ENCODE measurements around the gene SLC22A31.
A peak's percentile ranks its signal among the peaks of the same experiment; 100 is the strongest.
"Not testable (repeated sequence)": the region's sequence is repeated elsewhere in the genome, so short reads cannot be mapped to it uniquely, and the experiment has no call there.

SLC22A31 gene

DNA sequence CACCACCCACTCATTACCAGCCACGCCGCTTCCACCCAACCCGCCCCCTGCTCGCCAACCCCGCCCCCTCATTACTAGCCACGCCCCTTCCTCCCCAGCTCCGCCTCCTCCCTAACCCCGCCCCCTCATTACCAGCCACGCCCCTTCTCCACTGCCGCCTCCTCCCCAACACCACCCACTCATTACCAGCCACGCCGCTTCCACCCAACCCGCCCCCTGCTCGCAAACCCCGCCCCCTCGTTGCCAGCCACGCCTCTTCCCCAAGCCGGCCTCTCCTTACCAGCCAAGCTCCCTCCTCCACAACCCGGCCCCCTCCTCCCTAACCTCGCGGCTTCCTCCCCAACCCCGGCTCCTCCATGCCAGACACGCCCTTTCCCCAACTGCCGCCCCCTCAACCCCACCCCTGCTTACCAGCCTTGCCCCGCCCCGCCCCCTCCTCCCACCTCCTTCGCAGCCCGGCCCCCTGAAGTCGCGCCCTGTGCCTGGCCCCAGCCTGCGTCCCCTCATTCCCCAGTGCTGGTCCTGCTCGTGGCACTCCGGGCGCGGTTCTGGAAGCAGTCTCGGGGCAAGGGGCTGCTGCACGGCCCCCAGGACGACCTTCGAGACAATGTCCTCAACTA lies 7.3 kb downstream of the SLC22A31 start:
- DNase-seq = peak; percentile 74

DNA sequence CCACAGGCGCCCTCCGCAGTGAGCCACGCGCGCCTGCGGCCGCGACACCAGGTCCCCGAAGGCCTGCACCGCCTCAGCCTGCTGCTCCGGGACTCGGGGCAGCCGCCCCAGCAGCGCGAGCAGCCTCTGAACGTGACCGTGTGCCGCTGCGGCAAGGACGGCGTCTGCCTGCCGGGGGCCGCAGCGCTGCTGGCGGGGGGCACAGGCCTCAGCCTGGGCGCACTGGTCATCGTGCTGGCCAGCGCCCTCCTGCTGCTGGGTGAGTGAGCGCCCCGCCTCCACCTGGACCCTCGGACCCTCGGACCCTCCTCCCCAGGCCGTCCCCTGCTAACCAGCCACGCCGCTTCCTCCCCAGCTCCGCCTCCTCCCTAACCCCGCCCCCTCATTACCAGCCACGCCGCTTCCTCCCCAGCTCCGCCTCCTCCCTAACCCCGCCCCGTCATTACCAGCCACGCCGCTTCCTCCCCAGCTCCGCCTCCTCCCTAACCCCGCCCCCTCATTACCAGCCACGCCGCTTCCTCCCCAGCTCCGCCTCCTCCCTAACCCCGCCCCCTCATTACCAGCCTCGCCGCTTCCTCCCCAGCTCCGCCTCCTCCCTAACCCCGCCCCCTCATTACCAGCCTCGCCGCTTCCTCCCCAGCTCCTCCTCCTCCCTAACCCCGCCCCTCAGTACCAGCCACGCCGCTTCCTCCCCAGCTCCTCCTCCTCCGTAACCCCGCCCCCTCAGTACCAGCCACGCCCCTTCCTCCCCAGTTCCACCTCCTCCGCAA lies 8.0 kb downstream of the SLC22A31 start:
- DNase-seq = peak; percentile 78

GRCh38 chr16:89191901-89192185 lies 8.5 kb downstream of the SLC22A31 start:
- no peak for DNase-seq

DNA sequence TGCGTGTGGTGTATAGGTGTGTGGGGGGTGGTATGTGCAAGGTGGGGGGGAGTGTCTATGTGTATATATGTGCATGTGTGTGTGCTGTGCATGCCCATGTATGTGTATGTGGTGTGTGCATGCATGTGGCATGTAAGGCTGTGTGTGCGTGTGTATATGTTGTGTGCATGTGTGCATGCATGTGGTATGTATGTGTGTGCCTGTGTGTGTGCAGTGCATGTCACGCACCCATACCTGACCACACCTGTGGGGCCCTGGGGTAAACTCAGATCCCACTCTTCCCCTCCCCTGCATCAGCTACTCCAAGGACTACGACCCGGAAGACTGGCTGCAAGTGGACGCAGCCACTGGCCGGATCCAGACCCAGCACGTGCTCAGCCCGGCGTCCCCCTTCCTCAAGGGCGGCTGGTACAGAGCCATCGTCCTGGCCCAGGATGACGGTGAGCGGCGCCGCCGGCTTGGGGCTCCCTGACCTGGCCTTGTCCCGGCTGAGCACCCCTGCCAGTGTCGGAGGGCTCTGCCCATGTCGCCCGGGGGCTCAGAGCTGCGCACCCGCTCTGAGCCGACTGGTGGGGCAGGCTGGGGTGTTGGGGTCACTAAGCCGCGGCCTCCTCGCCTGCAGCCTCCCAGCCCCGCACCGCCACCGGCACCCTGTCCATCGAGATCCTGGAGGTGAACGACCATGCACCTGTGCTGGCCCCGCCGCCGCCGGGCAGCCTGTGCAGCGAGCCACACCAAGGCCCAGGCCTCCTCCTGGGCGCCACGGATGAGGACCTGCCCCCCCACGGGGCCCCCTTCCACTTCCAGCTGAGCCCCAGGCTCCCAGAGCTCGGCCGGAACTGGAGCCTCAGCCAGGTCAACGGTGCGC lies 9.1 kb downstream of the SLC22A31 start:
- no peak for DNase-seq

- DNase-seq = no peak
These were observed 10.0 kb downstream of the SLC22A31 start for GRCh38 chr16:89190150-89190958.

GRCh38 chr16:89189358-89190025 lies 10.8 kb downstream of the SLC22A31 start:
- no peak for DNase-seq

- DNase-seq = not testable (repeated sequence)
These were observed 11.6 kb downstream of the SLC22A31 start for GRCh38 chr16:89188471-89189357.

- DNase-seq = no peak
These were observed 12.5 kb downstream of the SLC22A31 start for GRCh38 chr16:89187770-89188392.

- DNase-seq = no peak
These were observed 13.1 kb downstream of the SLC22A31 start for GRCh38 chr16:89187032-89187769.

GRCh38 chr16:89186593-89187031 lies 13.7 kb downstream of the SLC22A31 start:
- DNase-seq = not testable (repeated sequence)

GRCh38 chr16:89185887-89186592 lies 14.3 kb downstream of the SLC22A31 start:
- not testable (repeated sequence) for DNase-seq

GRCh38 chr16:89184933-89185794 lies 15.2 kb downstream of the SLC22A31 start:
- DNase-seq = no peak

DNA sequence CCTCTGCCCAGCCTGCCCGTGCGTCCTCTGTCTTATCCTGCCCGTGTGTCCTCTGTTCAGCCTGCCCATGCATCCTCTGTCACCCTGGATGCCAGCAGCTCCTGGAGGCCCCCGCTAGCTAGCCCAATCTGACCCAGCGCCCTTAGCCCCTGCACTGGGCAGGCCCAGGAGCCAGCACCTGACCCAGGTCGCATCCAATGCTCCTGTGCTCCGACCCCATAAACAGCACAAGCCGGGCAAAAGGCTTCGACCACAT lies 15.7 kb downstream of the SLC22A31 start:
- DNase-seq = no peak

- no peak for DNase-seq
These were observed 16.2 kb downstream of the SLC22A31 start for GRCh38 chr16:89183975-89184676.

- DNase-seq = no peak
These were observed 16.9 kb downstream of the SLC22A31 start for GRCh38 chr16:89183463-89183862.

DNA sequence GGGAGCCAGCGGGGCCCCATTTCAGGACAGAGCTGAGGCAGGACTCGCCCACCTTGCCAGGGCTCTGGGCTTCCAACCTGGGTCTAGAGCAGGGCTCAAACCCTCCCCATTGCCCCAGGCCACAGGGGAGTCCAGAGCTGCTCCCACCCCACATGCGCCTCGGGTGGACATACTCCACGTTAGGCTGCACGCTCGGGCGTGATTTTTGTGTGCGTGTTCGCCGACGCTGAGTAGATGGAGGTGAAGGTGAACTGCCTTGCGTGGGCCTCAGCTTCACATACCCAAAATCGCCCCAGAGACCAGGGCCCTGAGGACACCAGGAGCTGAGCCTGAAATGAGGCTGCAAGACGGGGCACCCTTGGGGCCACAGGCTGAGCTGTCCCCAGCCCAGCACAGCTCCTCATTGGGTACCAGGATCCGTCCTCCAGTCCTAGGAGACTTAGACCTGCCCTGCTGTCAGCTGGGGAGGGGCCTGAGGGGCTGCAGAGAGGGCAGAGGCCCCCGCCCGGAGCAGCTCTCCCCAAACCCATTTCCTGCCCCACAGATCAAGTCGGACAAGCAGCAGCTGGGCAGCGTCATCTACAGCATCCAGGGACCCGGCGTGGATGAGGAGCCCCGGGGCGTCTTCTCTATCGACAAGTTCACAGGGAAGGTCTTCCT lies 20.6 kb downstream of the SLC22A31 start:
- DNase-seq = no peak

- DNase-seq = no peak
These were observed 21.2 kb downstream of the SLC22A31 start for GRCh38 chr16:89179148-89179484.

Measured in HCEC 1CT (cell line).